UCSD-AML1 (cell line): Measurements from ENCODE around the gene AXIN1.
"Not testable (repeated sequence)": the region's sequence is repeated elsewhere in the genome, so short reads cannot be mapped to it uniquely, and the experiment has no call there.

Experiments
- DNase-seq: peaks from one replicate; lab custom pipeline; 2025; ENCODE audit not compliant: unreplicated experiment; lab: John Stamatoyannopoulos, UW

AXIN1 gene, protein sequence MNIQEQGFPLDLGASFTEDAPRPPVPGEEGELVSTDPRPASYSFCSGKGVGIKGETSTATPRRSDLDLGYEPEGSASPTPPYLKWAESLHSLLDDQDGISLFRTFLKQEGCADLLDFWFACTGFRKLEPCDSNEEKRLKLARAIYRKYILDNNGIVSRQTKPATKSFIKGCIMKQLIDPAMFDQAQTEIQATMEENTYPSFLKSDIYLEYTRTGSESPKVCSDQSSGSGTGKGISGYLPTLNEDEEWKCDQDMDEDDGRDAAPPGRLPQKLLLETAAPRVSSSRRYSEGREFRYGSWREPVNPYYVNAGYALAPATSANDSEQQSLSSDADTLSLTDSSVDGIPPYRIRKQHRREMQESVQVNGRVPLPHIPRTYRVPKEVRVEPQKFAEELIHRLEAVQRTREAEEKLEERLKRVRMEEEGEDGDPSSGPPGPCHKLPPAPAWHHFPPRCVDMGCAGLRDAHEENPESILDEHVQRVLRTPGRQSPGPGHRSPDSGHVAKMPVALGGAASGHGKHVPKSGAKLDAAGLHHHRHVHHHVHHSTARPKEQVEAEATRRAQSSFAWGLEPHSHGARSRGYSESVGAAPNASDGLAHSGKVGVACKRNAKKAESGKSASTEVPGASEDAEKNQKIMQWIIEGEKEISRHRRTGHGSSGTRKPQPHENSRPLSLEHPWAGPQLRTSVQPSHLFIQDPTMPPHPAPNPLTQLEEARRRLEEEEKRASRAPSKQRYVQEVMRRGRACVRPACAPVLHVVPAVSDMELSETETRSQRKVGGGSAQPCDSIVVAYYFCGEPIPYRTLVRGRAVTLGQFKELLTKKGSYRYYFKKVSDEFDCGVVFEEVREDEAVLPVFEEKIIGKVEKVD

DNA sequence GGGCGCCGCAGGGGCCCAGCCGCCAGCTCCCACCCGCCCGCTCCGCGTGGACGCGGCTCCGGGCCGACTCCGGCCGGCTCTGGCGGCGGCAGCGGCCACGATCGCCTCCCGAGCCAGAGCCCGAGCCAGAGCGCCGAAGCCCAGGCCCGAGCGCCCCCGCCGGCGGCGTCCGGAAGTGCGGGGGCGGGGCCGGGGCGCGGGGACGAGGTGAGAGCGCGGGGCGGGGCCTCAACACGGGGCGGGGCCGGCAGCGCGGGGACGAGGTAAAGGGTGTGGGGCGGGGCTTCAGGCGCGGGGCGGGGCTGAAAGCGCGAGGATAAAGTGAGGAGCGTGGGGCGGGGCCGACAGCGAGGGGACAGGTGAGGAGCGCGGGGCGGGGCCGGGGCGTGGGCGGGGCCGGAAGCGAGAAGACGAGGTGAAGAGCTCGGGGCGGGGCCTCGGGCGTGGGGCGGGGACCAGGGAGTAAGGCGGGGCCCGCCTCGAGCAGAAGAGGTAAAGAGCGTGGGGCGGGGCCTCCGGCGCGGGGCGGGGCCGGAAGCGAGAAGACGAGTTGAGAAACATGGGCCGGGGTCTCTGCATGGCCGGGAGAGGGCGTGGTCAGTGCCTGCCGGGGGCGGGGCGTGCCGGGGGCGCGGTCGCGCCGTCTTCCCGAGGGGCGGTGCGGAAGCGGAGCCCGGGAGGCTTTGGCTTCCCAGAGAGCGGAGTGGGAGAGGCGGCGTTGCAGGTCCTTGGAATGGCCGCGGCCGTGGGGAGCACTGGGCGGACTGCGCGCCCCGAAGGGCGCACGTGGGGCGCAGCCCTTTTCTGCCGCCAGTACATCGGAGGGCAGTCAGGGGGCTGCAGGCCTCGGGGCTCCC, at the start of gene AXIN1:
Gene AXIN1, minus strand, starts transcription at position 177 of the 857 bp plus-strand sequence. CDS start 5,698 bp downstream, outside the sequence.
- peak; percentile 98 for DNase-seq

DNA sequence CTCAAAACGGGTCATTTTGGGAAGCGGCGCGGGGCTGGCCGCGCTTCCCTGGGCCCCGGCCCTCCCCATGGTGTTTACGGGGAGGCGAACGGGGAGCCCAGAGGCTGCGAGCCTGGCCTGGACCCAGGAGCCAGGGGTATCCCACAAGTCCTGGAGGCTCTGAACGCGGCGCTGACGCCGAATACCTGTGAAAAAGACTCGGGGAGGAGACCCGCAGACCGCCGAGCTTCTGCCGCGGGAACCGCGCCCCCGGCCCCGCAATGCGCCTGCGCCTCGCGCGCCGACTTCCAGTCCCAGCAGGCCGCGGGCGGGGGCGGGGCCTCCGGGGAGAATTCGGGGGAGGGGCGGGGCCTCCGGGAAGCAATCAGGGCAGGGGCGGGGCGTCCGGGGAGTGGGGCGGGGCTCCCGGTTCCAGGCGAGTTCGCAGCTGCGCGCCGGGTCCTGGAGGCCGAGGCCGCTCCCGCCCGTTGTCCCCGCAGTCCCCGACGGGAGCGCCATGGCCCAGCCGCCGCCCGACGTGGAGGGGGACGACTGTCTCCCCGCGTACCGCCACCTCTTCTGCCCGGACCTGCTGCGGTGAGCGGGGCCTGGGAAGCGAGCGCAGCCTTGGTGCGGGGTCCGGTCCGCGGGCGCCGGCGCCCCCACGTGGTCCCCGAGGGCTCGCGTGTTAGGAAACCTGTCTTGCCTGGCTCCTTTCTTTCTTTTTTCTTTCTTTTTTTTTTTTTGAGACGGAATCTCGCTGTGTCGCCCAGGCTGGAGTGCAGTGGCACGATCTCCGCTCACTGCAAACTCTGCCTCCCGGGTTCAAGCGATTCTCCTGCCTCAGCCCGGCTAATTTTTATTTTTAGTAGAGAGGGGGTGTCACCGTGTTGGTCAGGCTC, 49.2 kb upstream of the AXIN1 start, which contains the start of gene DECR2:
Gene DECR2, plus strand, starts transcription at position 418 of the 881 bp plus-strand sequence. Its CDS starts 79 bp downstream, at position 497.
- peak; percentile 94 for DNase-seq

DNA sequence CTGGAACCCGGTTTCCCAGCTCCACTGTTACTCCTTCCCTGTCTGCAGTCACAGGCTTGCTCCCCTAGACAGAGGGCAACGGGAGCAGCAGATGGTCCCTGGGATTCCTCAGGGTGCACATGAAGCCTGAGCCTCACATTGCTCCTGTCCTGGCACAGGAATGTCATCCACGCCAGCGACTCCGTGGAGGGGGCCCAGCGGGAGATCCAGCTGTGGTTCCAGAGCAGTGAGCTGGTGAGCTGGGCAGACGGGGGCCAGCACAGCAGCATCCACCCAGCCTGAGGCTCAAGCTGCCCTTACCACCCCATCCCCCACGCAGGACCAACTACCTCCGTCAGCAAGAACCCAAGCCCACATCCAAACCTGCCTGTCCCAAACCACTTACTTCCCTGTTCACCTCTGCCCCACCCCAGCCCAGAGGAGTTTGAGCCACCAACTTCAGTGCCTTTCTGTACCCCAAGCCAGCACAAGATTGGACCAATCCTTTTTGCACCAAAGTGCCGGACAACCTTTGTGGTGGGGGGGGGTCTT, 47.6 kb upstream of the AXIN1 start:
- DNase-seq: no peak

DNA sequence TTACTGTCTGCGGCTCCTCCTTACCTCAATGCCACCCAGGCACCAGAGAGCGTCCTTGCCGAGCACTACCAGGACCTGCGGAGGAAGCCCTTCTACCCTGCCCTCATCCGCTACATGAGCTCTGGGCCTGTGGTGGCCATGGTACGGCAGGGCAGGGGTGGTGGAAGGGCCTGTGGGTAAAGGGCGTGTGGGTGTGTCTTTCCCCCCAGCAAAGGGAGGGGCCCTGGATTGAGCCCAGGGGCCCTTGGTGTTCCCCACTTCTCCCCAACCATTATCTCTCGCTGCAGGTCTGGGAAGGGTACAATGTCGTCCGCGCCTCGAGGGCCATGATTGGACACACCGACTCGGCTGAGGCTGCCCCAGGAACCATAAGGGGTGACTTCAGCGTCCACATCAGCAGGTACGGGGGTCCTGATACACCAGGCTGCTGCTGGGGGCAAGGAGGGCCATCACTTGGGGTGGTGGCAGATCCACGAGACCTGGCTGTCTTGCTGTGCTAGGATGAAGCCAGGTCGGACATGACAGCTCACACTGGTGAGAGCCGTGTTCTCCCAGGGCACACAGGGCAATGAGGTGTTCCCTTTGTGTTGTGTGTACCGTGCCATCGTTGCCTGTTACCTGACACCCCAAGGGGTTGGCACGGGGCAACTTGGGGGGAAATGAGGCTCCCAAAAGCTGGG, 47.0 kb upstream of the AXIN1 start:
- no peak for DNase-seq

DNA sequence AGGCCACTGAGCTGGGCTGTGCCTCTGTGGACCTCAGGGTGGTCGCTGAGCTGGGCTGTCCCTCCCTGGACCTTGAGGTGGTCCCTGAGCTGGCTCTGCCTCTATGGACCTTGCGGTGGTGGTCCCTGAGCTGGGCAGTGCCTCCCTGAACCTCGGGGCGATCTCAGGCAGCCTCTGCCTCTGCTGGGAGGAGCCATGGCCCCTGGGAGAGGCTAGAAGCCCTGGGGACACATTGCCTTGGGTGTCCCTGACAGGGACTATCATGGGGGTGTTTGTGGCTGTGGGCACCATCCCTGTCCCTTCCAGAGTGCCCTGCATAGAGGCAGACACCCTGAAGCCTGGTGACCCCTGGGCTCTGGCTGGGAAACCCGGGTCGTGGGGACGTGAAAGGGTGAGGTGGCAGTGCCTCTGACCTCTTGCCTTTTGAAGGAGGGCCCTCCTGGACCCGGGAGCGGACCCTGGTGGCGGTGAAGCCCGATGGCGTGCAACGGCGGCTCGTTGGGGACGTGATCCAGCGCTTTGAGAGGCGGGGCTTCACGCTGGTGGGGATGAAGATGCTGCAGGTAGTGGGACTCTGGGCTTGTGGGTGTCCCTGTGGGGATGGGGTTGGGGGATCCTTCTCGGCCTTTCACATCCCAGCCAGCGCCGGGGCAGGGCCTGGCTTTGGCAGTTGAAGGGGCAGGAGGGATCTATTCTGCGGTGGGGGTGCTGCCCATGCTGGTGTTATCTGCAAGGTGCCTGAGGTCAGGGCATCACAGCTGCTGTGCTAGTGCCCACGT, 46.2 kb upstream of the AXIN1 start:
- DNase-seq: no peak

DNA sequence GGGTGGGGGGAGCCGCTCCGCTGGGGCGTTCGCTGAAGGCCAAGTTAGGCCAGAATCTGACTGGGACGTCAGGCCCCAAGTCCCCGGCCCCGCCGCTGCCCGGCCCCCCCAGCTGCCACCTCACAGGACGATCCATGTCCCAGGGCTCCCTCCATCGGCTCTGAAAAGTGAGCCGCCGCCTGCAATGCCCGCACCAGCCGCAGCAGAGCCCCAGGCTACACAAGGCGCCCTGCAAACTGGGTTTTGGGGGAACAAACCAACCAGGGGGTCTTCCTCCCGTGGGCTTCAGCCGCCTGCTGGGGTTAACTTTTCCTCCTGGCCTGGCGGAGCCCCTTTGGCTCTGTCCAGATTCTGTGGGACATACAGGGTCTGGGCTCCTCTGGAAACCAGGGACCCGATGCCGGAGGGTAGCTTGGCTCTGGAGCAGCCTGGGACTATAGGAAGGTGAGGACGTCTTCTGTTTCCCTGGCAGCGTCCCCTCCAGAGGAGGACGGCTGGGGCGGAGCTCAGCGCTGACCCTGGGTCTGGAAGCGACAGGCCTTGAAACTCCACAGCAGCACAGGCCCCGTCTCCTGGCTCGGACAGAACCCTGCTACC, 45.3 kb upstream of the AXIN1 start:
- DNase-seq: no peak

DNA sequence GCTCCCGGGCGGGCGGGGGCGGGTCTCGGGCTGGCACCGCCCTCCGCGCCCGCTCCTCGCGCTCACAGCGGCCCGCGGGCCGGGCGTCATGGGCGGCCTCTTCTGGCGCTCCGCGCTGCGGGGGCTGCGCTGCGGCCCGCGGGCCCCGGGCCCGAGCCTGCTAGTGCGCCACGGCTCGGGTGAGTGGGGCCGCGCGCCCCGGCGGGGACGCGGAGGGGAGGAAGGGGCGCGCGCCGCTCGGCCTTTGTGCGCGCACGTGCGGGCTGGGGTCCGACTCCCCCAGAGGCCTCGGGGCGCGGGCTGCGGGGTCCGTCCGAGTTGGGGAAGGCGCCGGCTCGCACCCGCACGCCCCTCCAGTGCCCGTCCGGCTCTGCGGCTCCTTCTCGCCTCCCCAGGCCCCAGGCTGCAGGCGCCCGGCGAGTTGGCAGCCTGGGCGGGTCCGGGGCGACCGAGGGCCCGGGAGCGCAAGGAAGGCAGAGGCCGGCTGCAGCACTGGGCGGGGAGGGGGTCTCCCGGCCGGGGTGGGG, 44.7 kb upstream of the AXIN1 start, which contains the start of gene NME4:
Gene NME4, plus strand, starts transcription at position 65 of the 527 bp plus-strand sequence. Its CDS starts 24 bp downstream, at position 89.
- DNase-seq: peak; percentile 63

DNA sequence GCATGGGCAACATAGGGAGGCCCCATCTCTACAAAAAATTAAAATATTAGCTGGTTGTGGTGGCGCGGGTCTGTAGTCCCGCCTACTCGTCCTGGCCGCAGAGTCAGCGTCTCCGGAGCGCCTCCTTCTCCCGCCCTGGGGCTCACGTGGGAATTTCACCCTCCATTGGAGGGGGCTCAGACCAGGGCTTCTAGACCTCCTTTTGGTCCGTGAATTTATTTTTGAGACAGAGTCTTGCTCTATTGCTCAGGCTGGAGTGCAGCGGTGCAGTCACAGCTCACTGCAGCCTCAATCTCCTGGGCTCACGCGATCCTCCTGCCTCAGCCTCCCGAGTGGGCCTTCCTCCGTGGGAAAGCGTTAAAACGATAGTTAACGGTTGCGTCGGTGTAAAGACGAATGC, 44.1 kb upstream of the AXIN1 start:
- peak; percentile 71 for DNase-seq

DNA sequence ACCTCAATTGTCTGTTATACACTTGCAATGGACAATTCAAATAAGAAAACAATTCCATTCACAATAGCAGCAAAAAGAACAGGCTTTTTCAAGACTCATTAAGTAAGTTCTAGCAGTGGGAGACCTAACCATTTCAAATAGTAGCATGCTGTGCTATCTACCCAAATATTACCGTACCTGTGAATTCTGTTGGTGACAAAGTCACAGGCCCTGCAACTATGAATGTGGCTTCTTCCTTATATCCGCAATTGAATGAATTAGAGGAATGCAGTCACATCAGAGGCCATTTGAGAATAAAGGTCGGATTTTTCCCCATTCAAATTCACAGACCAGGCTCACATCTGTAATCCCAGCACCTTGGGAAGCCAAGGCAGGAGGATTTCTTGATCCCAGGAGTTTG, 43.7 kb upstream of the AXIN1 start:
- no peak for DNase-seq

DNA sequence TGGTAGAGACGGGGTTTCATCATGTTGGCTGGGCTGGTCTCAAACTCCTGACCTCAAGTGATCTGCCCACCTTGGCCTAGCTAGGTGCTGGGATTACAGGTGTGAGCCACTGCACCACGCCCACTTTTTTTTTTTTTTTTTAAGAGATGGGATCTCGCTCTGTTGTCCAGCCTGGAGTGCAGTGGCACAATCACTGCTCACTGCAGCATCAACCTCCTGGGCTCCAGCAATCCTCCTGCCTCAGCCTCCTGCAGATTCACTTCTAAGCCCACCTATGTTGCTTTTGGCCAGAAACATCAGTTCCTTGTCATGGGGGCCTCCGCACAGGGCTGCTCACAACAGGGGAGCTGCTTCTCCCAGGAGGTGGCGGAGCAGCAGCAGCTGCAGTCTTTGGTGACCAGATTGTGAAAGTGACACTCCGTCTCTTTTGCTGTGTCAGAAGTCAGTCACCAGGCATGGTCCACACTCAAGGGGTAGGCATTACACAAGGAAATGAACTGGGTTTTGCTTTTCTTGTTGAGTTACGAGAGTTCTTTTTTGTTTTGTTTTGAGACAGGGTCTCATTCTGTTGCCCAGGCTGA, 40.0 kb upstream of the AXIN1 start:
- DNase-seq: no peak

DNA sequence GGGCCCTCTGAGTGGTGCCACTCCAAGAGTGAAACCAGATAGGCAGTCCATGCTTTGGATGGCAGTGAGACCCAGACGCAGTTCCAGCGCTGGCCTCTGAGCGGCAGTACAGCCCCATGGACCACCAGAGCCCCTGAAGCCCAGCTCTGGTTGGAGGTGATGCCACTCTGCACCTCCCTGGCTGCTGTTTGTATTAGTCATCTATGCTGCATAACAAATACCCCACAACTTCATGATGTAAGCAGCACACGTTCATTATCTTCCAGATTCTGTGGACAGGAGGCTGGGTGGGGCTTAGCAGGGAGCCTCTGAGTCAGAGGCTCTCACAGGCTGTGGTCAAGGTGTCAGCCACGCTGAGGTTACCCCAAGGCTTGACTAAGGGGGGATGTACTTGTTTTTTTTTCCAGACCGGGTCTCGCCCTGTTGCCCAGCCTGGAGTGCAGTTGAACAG, 39.4 kb upstream of the AXIN1 start:
- peak; percentile 83 for DNase-seq

DNA sequence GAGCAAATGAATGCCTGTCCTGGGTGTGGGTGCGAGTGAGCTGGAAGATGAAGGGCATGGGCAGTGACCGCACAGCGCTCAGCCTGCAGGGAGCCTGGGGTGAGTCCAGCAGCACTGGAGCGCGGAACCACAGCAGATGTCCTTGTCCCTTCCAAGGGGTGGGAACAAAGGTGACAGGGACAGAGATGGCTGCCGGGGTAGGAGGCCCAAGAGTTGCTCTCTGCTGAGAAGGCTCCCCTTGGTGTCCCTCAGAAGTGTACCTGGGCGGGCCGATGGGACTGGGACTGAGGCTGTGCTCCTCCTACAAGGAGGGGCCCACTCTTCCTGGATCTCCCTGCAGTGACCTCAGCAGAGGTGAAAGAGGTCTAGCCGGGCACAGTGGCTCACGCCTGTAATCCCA, 36.8 kb upstream of the AXIN1 start:
- DNase-seq: no peak

DNA sequence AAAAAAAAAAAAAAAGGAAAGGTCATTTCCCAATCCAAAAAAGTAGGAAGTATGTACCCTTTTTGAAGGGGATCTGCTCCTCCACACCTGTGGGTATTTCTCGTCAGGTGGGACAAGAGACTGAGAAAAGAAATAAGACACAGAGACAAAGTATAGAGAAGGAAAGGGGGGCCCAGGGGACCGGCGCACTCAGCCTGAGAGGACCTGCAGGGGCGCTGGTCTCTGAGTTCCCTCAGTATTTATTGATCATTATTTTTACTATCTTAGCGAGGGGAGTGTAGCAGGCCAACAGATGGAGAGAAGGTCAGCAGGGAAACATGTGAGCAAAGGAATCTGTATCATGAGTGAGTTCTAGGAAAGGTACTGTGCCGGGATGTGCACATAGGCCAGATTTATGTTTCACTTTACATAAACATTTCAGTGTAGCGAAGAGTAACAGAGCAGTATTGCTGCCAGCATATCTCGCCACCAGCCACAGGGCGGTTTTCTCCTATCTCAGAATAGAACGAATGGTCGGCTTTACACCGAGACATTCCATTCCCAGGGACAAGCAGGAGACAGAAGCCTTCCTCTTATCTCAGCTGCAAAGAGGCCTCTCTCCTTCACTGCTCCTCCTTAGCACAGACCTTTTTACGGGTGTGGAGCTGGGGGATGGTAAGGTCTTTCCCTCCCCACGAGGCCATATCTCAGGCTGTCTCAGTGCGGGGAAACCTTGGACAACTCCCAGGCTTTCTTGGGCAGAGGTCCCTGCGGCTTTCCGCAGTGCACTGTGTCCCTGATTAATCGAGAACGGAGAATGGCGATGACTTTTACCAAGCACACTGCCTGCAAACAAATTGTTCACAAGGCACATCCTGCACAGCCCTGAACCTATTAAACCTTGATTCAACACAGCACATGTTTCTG, 35.5 kb upstream of the AXIN1 start:
- DNase-seq: not testable (repeated sequence)

DNA sequence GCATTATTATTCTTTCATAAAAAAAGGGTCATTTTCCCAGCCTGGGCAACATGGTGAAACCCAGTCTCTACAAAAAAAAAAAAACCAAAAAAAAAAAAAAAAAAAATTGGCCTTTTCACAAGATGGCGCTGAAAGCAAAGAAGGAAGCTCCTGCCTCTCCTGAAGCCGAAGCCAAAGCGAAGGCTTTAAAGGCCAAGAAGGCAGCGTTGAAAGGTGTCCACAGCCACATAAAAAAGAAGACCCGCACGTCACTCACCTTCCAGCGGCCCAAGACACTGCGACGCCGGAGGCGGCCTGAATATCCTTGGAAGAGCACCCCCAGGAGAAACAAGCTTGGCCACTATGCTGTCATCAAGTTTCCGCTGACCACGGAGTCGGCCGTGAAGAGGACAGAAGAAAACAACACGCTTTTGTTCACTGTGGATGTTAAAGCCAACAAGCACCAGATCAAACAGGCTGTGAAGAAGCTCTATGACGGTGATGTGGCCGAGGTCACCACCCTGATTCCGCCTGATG, 34.2 kb upstream of the AXIN1 start:
- no peak for DNase-seq

DNA sequence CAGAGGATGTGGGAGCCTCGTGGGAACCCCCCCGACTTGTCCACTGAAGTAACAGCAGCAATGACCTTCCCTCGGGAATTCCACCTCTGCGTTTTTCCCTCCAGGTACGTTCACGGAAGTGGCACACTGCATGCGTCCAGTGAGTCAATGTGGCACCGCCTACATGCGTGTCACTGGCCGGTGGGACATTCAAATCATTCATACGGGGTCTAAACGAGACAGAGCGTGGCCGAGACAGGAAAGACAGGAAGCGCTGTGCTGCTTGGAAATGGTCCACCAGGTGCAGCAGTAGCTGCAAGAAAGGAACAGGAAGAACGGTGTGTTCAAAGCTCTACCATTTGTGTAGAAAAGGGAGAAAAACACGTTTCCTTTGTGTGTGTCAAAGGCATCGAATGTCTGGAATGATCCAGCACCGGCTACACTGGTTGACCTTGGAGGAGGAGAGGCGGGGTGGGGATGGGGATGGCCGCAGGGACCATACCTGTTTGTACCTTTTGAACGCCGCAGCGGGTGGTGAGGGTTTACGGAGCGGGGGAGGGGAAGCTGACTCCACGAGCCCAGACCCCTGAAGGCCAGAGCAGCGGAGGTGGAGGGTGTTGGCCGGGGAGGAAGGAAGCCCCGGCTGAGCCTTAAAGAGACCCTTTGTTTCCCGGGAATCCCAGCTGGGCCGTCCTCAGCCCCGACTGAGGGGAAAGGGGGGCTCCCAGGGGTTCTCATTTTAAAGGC, 31.0 kb upstream of the AXIN1 start:
- DNase-seq: no peak
